GM23338 (cell line): ENCODE measurements around the gene MIPEP. TPM values are rescaled to one million over a fixed set of nuclear protein-coding genes. Genes with fewer than 3 reads are reported as not detected.

Experiments
- CREB1 ChIP-seq: fragments of 250-450 bp; sonication (Bioruptor Pico); IDR thresholded peaks from 2 replicates; pipeline ENCODE4 v1.5.0; 2020; ENCODE audit warnings: low read depth, mild to moderate bottlenecking, moderate library complexity
- ETS1 ChIP-seq: IDR thresholded peaks from 2 replicates; pipeline ENCODE4 v1.6.1; 2016; ENCODE audit warnings: antibody characterized with exemption
- EZH2phosphoT487 ChIP-seq: fragments of 200-600 bp; sonication (generic); IDR thresholded peaks from one replicate; pipeline ENCODE4 v1.8.1; 2018; ENCODE audit warnings: antibody characterized with exemption; ENCODE audit not compliant: unreplicated experiment
- JUNB ChIP-seq: IDR thresholded peaks from one replicate; pipeline ENCODE4 v1.6.1; 2016; ENCODE audit warnings: antibody characterized with exemption; ENCODE audit not compliant: unreplicated experiment
- NANOG ChIP-seq: IDR thresholded peaks from 2 replicates; pipeline ENCODE4 v1.6.1; 2016; ENCODE audit warnings: antibody characterized with exemption, borderline replicate concordance
- POLR2AphosphoS5 ChIP-seq: IDR thresholded peaks from 2 replicates; pipeline ENCODE4 v1.6.1; 2016; ENCODE audit warnings: antibody characterized with exemption, low read depth
- STAT1 ChIP-seq: IDR thresholded peaks from one replicate; pipeline ENCODE4 v1.6.1; 2016; ENCODE audit warnings: antibody characterized with exemption; ENCODE audit not compliant: unreplicated experiment
- ZNF114 ChIP-seq: fragments of 250-450 bp; sonication (Bioruptor Pico); IDR thresholded peaks from 2 replicates; pipeline ENCODE4 v1.5.0; 2020; ENCODE audit warnings: mild to moderate bottlenecking, moderate library complexity
- ZNF462 ChIP-seq: fragments of 250-450 bp; sonication (Bioruptor Pico); IDR thresholded peaks from 2 replicates; pipeline ENCODE4 v1.5.0; 2020; ENCODE audit warnings: mild to moderate bottlenecking, moderate library complexity
- polyA plus RNA-seq: library from polyadenylated mRNA; unstranded; fragments of >200 nt; fragmentation: Nextera tagmentation; extraction: Ambion mirVana; gene quantifications from 2 replicates; pipeline ENCODE4 v1.2.1, GENCODE V29; 2016
- total RNA-seq: library from RNA; depleted of rRNA; stranded (reverse); fragments of >200 nt; shearing (Covaris generic); gene quantifications from 2 replicates; pipeline ENCODE4 v1.2.3, GENCODE V29; 2014
- TF ChIP-seq, protein P1 (sequence below), 2 experiments: fragments of 200-600 bp in 1 of 2; sonication (generic) in 1 of 2; conservative IDR thresholded peaks; 2 replicates each; pipeline versions ENCODE4 v1.5.1 to v1.6.1; 2016 to 2017; ENCODE audit warnings: antibody characterized with exemption in 2 of 2, low read depth in 2 of 2, mild to moderate bottlenecking in 2 of 2, moderate library complexity in 1 of 2

The MIPEP gene
- total and polyA plus RNA-seq, 2 experiments from 2014 or later, result 20.8 to 22.5 TPM

DNA sequence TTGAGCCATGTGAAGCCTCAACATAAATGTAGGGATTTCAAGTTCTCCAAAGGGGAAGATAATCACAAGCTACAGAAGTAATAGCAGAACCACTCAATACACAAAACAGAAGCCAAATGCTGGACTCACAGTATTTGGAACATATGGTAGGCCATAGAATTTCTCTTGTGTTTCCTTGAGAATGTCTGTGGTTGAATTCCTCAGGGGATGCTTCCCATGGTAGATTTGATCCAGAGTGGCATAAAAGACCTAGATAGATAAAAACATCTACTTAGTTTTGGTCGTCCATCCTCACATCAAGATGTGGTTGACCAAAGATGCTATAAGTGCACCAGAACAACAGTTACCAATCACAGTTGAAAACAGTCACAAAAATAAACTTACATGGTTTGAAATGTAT lies 83.4 kb downstream of the MIPEP start (continued):
- TF ChIP-seq ZNF462 (CRISPR knock-in tag) (no peak), ETS1 (no peak), NANOG (no peak), STAT1 (no peak), CREB1 (no peak), JUNB (no peak), ZNF114 (no peak), EZH2phosphoT487 (no peak), POLR2AphosphoS5 (no peak)
- TF ChIP-seq, protein P1, sequence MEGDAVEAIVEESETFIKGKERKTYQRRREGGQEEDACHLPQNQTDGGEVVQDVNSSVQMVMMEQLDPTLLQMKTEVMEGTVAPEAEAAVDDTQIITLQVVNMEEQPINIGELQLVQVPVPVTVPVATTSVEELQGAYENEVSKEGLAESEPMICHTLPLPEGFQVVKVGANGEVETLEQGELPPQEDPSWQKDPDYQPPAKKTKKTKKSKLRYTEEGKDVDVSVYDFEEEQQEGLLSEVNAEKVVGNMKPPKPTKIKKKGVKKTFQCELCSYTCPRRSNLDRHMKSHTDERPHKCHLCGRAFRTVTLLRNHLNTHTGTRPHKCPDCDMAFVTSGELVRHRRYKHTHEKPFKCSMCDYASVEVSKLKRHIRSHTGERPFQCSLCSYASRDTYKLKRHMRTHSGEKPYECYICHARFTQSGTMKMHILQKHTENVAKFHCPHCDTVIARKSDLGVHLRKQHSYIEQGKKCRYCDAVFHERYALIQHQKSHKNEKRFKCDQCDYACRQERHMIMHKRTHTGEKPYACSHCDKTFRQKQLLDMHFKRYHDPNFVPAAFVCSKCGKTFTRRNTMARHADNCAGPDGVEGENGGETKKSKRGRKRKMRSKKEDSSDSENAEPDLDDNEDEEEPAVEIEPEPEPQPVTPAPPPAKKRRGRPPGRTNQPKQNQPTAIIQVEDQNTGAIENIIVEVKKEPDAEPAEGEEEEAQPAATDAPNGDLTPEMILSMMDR (conservative IDR thresholded peaks at IDR 0.05; ENCODE audit: low read depth in 2 of 2), result no peak
